ENCODE results near the gene CCDC134. TPM values are rescaled to one million over a fixed set of nuclear protein-coding genes. Genes with fewer than 3 reads are reported as not detected.

Gene CCDC134
- total RNA-seq, 1 donor from 2014 or later, result 7.3 TPM

DNA sequence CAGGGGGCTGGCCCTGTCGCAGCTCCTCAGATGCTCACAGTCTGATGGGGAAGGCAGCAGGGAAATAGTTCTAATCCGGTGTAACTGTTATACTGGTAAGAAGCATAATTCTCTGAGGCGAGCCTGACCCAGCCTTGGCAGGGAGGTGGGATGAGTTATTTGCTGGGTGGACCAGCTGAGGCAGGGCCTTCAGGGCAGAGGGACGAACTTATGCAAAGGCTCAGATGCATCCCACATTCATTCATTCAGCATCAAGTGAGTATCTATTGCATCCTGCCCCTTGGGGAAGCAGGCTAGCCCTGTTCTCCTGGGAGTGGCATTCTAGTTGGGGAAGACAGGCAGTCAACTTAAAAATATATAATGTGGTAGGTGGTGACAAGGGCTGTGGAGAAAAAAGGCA is 18.8 kb downstream of the CCDC134 start:
- no peaks in the 10 kb centered on the region for H3K9me3 ChIP-seq
- DNase-seq, result no peak
- intact Hi-C loops (cut with DNase I), result no loop called here
- H3K4me1 ChIP-seq, result no peaks in the 10 kb centered on the region
- TF ChIP-seq, protein P1, sequence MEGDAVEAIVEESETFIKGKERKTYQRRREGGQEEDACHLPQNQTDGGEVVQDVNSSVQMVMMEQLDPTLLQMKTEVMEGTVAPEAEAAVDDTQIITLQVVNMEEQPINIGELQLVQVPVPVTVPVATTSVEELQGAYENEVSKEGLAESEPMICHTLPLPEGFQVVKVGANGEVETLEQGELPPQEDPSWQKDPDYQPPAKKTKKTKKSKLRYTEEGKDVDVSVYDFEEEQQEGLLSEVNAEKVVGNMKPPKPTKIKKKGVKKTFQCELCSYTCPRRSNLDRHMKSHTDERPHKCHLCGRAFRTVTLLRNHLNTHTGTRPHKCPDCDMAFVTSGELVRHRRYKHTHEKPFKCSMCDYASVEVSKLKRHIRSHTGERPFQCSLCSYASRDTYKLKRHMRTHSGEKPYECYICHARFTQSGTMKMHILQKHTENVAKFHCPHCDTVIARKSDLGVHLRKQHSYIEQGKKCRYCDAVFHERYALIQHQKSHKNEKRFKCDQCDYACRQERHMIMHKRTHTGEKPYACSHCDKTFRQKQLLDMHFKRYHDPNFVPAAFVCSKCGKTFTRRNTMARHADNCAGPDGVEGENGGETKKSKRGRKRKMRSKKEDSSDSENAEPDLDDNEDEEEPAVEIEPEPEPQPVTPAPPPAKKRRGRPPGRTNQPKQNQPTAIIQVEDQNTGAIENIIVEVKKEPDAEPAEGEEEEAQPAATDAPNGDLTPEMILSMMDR (IDR thresholded peaks at IDR 0.05), result no peak
- H3K4me3 ChIP-seq, result no peak overlapping the region
- no peaks in the 10 kb centered on the region for H3K27me3 ChIP-seq
- H3K27ac ChIP-seq, result no peak overlapping the region
- no peak for ATAC-seq
- no peaks in the 10 kb centered on the region for H3K36me3 ChIP-seq

DNA sequence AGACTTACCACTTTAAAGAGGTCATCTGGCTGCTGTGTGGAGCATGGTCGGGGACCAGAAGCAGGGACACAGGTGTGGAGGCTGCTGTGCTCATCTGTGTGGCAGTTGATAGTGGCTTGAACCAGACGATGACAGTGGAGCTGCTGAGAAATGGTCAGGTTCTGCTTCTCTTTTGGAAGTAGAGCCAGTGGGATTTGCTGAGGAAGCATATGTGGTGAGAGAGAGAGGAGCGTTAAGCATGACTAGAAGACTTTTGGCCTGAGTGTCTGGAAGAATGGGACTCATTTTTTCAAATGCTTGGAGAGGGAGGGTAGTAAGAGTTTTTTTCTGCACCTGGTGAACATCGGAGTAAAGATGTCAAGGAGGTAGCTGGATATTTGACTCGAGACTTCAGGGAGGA is 20.0 kb downstream of the CCDC134 start:
- TF ChIP-seq, protein P1 (IDR thresholded peaks at IDR 0.05), result no peak
- ATAC-seq, result no peak
- Histone ChIP-seq H3K9me3 (no peaks in the 10 kb centered on the region), H3K27me3 (no peaks in the 10 kb centered on the region), H3K4me3 (no peak overlapping the region), H3K4me1 (no peaks in the 10 kb centered on the region), H3K36me3 (no peaks in the 10 kb centered on the region), H3K27ac (no peak overlapping the region)
- intact Hi-C loops (cut with DNase I), result loop anchor here (10.0 kb wide), 1 partner anchor 124 kb away; the partner anchor contains the start of gene CENPM
- no peak for DNase-seq

DNA sequence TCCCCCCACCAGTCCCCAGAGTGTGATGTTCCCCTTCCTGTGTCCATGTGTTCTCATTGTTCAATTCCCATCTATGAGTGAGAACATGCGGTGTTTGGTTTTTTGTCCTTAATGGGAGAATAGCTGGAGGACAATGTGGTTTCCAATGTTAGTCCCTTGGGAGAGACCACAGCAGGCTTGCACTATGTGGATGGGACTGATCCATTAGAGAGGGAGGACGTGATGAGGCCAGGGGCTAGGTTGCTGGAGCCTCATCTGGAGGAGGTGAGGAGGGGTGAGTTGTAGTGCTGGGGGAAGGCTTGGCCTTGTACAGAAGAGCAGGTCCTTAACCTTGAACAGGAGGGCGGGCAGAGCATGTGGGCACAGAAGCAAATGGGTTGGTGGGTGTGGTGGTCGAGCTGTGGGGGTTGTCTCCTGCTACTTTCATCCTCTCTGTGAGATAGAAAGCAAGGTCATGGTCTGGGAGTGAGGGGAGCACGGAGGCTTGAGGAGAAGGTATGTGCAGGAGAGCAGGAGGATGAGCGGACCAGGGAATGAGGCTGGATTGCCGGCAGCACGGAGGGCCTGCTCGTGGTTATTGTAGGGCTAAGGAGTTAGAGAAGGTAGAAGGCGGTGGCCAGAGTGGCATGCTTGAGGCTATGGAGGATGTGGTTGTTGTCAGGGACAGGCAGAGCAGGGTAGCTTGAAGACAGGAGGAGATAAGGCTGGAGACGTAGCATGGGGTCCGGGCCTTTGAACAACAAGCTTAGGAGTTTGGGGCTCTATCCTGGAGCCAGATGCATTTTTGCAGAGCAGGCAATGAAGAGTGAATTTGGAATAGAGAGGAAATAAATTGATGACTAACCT is 21.2 kb downstream of the CCDC134 start:
- Histone ChIP-seq H3K9me3 (no peaks in the 10 kb centered on the region), H3K4me3 (no peak overlapping the region), H3K27me3 (no peaks in the 10 kb centered on the region), H3K4me1 (peaks cover 9% of the 10 kb centered on the region), H3K36me3 (no peaks in the 10 kb centered on the region), H3K27ac (no peak overlapping the region)
- DNase-seq (no peak), ATAC-seq (no peak)
- intact Hi-C loops (cut with DNase I), result loop anchor here (10.0 kb wide), 1 partner anchor 123 kb away; the partner anchor contains the start of gene CENPM
- TF ChIP-seq, protein P1 (IDR thresholded peaks at IDR 0.05), result no peak

DNA sequence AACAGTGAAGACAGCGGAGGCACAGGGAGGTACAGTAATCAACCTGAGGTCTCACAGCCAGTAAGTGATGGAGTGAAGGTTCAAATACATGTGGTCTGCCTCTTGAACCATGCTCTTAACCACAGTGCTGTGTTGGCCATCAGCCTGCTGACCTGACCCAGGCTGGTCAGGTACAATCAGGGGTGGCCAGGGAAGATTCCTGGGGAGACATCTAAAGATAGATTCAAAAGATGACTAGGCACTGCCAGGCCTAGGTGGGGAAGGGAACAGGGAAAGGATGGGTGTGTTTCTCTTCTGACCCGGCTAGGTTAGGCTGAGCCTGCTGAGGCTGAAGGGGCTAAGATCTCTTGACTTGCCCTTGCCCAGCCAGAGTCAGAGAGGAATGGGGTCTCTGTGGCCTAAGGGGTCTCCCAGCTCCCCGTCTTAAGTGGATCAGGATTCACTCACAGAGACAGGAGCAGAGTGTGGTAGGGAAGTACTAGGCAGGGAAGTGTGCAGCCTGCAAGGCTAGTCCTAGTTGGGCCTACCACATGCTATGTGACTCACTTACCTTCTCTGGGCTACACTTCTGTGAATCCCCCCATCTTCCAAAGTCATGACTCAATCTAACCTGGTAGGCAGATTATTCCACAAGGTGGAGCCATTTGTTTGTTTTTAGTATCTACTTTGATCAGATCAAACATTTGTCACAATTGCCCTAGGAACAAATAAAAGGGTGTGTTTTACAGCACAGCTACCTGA is 22.0 kb downstream of the CCDC134 start:
- DNase-seq (no peak), ATAC-seq (peak; percentile 56)
- Histone ChIP-seq H3K4me3 (no peak overlapping the region), H3K36me3 (no peaks in the 10 kb centered on the region), H3K27me3 (no peaks in the 10 kb centered on the region), H3K27ac (no peak overlapping the region), H3K9me3 (no peaks in the 10 kb centered on the region), H3K4me1 (peaks cover 13% of the 10 kb centered on the region)
- intact Hi-C loops (cut with DNase I), result loop anchor here (10.0 kb wide), 1 partner anchor 122 kb away; the partner anchor contains the start of gene CENPM
- TF ChIP-seq, protein P1 (IDR thresholded peaks at IDR 0.05), result peak; percentile 57

DNA sequence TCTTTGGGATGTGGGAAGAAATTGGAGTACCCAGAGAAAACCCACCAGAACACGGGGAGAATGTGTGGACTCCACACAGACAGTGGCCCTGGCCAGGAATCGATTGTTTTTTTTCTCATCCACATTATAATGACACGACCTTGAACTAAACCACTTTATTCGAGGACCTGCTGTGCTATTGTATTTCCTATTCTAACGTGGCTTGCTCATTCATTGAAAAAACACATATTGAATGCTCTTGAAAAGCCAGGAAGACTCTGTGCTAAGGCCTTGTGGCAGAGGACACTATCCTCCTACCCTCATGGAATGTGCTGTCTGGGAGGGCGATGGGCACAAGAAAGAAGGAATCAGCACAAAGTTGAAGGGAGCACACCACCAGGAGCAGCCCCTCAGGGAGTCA is 23.3 kb downstream of the CCDC134 start:
- DNase-seq, result no peak
- Histone ChIP-seq H3K27me3 (no peaks in the 10 kb centered on the region), H3K4me1 (peaks cover 13% of the 10 kb centered on the region), H3K36me3 (no peaks in the 10 kb centered on the region), H3K9me3 (no peaks in the 10 kb centered on the region), H3K27ac (no peak overlapping the region), H3K4me3 (no peak overlapping the region)
- no peak for ATAC-seq
- intact Hi-C loops (cut with DNase I), result loop anchor here (10.0 kb wide), 1 partner anchor 121 kb away; the partner anchor contains the start of gene CENPM
- TF ChIP-seq, protein P1 (IDR thresholded peaks at IDR 0.05), result no peak
